Measurements from ENCODE around the gene FBN2.
"Not testable (repeated sequence)": the region's sequence is repeated elsewhere in the genome, so short reads cannot be mapped to it uniquely, and the experiment has no call there.

Gene FBN2

GRCh38 chr5:128335339-128335738 is 202.7 kb downstream of the FBN2 start:
- no peak for DNase-seq (ENCODE audit: low read depth)
- TF ChIP-seq CTCF (IDR thresholded peaks at IDR 0.05; ENCODE audit: insufficient read depth, low read depth, low read length, missing control alignments): no peak
- no peak overlapping the region for H3K4me3 ChIP-seq (ENCODE audit: low read depth, low read length)

- peak; percentile 31 for DNase-seq (ENCODE audit: low read depth)
- no peak overlapping the region for H3K4me3 ChIP-seq (ENCODE audit: low read depth, low read length)
- TF ChIP-seq CTCF (IDR thresholded peaks at IDR 0.05; ENCODE audit: insufficient read depth, low read depth, low read length, missing control alignments): no peak
Measured at GRCh38 chr5:128334010-128334716, 203.9 kb downstream of the FBN2 start.

DNA sequence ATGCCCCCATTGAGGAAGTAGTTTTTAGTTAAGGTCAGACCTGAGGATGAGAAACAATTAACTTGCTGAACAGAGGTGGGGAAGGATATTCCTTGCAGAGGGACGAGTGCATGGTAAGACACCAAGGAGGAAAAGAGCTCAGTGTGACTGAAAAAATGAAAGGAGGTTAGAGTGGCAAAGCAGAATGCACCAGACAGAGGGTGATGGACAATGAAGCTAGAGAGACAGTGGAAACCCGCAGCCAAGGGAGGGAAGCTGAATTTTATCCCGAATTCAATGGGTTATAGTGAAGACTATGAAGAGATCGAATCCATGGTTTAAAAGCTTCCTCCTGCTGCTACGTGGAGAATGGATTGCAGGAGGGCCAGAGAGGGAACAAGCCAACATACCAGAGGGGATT is 206.8 kb downstream of the FBN2 start:
- DNase-seq (ENCODE audit: low read depth): no peak
- H3K4me3 ChIP-seq (ENCODE audit: low read depth, low read length): no peak overlapping the region
- no peak for TF ChIP-seq CTCF (IDR thresholded peaks at IDR 0.05; ENCODE audit: insufficient read depth, low read depth, low read length, missing control alignments)

- H3K4me3 ChIP-seq (ENCODE audit: low read depth, low read length): no peak overlapping the region
- no peak for DNase-seq (ENCODE audit: low read depth)
- no peak for TF ChIP-seq CTCF (IDR thresholded peaks at IDR 0.05; ENCODE audit: insufficient read depth, low read depth, low read length, missing control alignments)
Measured at GRCh38 chr5:128329386-128329939, 208.6 kb downstream of the FBN2 start.

- no peak for TF ChIP-seq CTCF (IDR thresholded peaks at IDR 0.05; ENCODE audit: insufficient read depth, low read depth, low read length, missing control alignments)
- no peak overlapping the region for H3K4me3 ChIP-seq (ENCODE audit: low read depth, low read length)
Measured at GRCh38 chr5:128328446-128328845, 209.6 kb downstream of the FBN2 start.

DNA sequence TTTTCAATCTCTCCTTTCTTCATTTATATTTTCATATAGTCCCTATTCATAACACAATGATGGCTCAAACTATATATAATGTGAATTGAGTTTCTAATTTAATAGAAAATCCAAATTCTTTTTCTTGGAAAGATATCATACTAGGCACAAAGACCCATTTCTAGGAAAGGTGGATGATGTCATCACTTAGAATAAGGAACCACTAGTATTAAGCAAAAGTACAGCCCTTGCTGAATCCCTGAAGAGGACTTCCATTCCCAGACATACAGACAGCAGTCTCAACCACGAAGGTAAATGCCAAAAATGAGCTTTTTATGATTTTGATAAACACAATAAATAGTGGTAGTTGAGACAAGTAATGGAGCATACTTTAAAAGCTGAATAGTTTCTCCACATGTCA is 210.0 kb downstream of the FBN2 start:
- TF ChIP-seq CTCF (IDR thresholded peaks at IDR 0.05; ENCODE audit: insufficient read depth, low read depth, low read length, missing control alignments): no peak
- DNase-seq (ENCODE audit: low read depth): no peak
- H3K4me3 ChIP-seq (ENCODE audit: low read depth, low read length): no peak overlapping the region

More at GRCh38 chr5:128328446-128328845, 209.6 kb downstream of the FBN2 start:
- no peak for DNase-seq (ENCODE audit: low read depth)

- DNase-seq (ENCODE audit: low read depth); H3K4me3 ChIP-seq (ENCODE audit: low read depth, low read length): not testable (repeated sequence)
Measured at GRCh38 chr5:128321418-128321817, 216.6 kb downstream of the FBN2 start.

Measured in GM12865 (cell line).